GM19372 (cell line): ENCODE data around the gene NDUFB10.

Source experiments
- ATAC-seq: cut with Tn5 transposase; IDR thresholded peaks from one replicate; pipeline ENCODE4 v1.9.1; 2021; ENCODE audit warnings: mild to moderate bottlenecking, low read depth, moderate library complexity; ENCODE audit not compliant: unreplicated experiment

The NDUFB10 gene

GRCh38 chr16:1998852-1999801 lies 39.8 kb downstream of the NDUFB10 start:
- no peak for ATAC-seq

- no peak for ATAC-seq
Observed at GRCh38 chr16:1999866-2000514, 40.7 kb downstream of the NDUFB10 start.

GRCh38 chr16:2001035-2001434 lies 41.7 kb downstream of the NDUFB10 start:
- no peak for ATAC-seq

GRCh38 chr16:2001456-2002355 lies 42.4 kb downstream of the NDUFB10 start:
- no peak for ATAC-seq

GRCh38 chr16:2002406-2003230 lies 43.3 kb downstream of the NDUFB10 start:
- no peak for ATAC-seq

GRCh38 chr16:2003231-2003826 lies 44.0 kb downstream of the NDUFB10 start:
- ATAC-seq = no peak

GRCh38 chr16:2003827-2004641 lies 44.7 kb downstream of the NDUFB10 start:
- ATAC-seq = peak; percentile 59

GRCh38 chr16:2004795-2005517 lies 45.6 kb downstream of the NDUFB10 start:
- ATAC-seq = no peak

- no peak for ATAC-seq
Observed at GRCh38 chr16:2005646-2006045, 46.3 kb downstream of the NDUFB10 start.

GRCh38 chr16:2006317-2006716 lies 47.0 kb downstream of the NDUFB10 start:
- ATAC-seq = no peak

- ATAC-seq = no peak
Observed at GRCh38 chr16:2007081-2007836, 47.9 kb downstream of the NDUFB10 start.

GRCh38 chr16:2008009-2008526 lies 48.7 kb downstream of the NDUFB10 start:
- no peak for ATAC-seq

GRCh38 chr16:2008631-2009163 lies 49.4 kb downstream of the NDUFB10 start:
- ATAC-seq = no peak

- peak; percentile 30 for ATAC-seq
Observed at GRCh38 chr16:2009164-2009711, 49.9 kb downstream of the NDUFB10 start.

- ATAC-seq = peak; percentile 89
Observed at GRCh38 chr16:2009791-2010510, 50.6 kb downstream of the NDUFB10 start, which contains the start of gene ZNF598. Gene ZNF598 (minus strand): TSS chr16:2009821.
